WI38 (cell line): ENCODE data around the gene MRPS27.

ENCODE experiments used
- H3K4me3 ChIP-seq: 2 replicates; pipeline ENCODE4 v1.5.1; 2011; ENCODE audit warnings: low read depth, mild to moderate bottlenecking, control low read depth, low read length
- TF ChIP-seq, protein P1 (sequence below): IDR thresholded peaks from 2 replicates; pipeline ENCODE4 v1.5.1; 2012; ENCODE audit warnings: low read depth, mild to moderate bottlenecking, control low read depth, low read length

The MRPS27 gene

DNA sequence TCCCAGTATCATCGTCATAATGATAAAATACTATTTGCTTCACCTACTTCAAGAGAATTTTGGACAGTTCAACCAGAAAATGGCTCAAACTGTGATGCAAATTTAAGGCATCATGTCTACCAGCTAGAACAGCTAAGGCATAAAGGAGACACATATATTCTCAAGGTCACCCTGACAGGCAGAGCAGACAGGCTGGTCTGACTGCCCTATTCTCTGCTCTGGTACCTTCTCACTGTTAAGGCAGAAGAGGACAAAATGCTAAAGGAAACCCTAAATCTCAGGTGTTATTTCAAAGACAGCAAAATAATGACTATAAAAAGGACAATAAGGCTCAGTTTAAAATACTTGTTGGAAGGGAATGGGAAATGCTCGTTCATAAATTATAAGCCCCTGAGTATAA, 87.2 kb downstream of the MRPS27 start:
- TF ChIP-seq, protein P1, sequence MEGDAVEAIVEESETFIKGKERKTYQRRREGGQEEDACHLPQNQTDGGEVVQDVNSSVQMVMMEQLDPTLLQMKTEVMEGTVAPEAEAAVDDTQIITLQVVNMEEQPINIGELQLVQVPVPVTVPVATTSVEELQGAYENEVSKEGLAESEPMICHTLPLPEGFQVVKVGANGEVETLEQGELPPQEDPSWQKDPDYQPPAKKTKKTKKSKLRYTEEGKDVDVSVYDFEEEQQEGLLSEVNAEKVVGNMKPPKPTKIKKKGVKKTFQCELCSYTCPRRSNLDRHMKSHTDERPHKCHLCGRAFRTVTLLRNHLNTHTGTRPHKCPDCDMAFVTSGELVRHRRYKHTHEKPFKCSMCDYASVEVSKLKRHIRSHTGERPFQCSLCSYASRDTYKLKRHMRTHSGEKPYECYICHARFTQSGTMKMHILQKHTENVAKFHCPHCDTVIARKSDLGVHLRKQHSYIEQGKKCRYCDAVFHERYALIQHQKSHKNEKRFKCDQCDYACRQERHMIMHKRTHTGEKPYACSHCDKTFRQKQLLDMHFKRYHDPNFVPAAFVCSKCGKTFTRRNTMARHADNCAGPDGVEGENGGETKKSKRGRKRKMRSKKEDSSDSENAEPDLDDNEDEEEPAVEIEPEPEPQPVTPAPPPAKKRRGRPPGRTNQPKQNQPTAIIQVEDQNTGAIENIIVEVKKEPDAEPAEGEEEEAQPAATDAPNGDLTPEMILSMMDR = no peak
- no peak overlapping the region for H3K4me3 ChIP-seq

GRCh38 chr5:72231991-72232703, 87.9 kb downstream of the MRPS27 start:
- TF ChIP-seq, protein P1 = no peak
- no peak overlapping the region for H3K4me3 ChIP-seq

- TF ChIP-seq, protein P1 = no peak
- H3K4me3 ChIP-seq = no peak overlapping the region
These were observed 91.1 kb downstream of the MRPS27 start for GRCh38 chr5:72228960-72229359.

DNA sequence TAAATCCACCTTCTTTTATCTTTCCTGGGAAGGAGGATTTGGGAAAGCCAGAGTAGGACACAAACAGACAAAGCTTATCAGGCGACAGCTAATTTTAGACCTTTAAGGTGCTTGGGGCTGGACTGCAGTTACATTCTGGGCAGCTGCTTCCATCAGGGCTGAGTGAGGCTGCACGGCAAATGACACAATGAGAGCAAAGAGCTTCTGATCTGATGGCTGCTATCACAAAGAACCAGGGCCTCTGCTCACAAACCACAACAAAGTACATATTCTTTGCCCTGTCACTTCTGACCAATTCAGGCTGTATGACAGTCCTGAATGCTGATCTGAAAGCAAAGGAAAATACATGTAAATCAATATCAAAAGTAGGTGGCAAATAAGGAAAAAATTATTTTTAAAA, 93.1 kb downstream of the MRPS27 start:
- TF ChIP-seq, protein P1 = no peak

DNA sequence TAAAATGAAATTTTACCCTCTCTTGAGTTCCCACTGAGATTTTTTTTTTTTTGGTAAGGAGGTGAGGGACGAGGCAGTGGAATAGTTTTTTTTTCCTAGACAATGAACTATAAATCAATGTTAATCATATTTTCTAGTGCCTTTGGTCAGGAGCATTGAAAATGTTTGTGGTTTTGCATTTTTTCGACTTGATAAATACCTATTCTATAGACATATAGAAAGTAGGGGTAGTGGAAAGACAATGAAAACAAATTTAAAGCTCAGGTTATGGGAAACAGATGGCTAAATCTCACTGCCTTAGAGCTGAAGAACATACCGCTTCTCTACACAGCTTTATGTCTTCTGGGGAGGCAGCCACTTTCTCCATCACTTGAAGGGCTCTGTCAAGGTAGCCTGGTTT, 94.3 kb downstream of the MRPS27 start:
- TF ChIP-seq, protein P1 = no peak
- H3K4me3 ChIP-seq = no peak overlapping the region

More for the DNA sequence above, 93.1 kb downstream of the MRPS27 start:
- no peak overlapping the region for H3K4me3 ChIP-seq

DNA sequence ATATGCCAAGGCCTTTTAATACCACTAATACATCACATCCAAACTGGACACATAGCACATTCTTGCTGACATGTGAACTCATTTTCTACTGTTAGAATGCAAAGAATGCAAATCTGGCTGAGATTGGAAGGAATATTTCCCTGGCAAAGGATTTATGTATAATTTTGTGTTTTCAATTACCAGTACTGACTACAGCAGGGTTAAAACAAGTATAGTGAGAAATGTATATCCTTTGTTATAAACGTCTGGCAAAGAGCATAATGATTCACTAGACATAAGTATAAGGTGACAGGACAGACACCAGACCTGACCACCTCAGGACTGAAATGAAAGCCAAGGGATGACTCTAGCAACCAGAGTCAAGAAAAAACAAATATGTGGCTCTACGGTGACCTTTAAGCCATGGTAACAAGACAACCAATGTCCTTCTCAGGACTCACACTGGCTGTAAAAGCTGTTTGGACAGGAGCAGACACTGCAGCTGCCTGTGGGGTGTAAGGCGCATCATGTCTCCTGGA, 95.0 kb downstream of the MRPS27 start:
- TF ChIP-seq, protein P1 = no peak
- no peak overlapping the region for H3K4me3 ChIP-seq

DNA sequence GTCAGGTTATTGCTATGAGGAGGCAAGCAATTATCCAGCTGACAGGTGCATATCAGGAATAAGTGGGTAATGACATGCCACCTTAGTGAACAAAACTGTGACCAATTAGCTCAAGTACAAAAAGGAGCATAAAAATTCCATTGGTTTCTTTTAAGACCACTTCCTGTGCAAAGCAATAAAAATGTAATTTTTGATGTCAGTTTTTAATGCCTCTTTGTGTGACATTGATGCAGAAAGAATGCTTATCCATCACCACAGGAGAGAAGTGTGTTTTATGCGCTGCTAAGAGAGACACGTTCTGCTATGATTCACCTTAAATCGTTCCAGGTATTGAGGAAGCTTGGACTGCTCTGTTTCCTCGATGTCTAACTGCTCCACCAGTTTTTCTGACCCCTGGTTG, 96.7 kb downstream of the MRPS27 start:
- TF ChIP-seq, protein P1 = no peak
- H3K4me3 ChIP-seq = no peak overlapping the region
